NCI-H510A (cell line): Measurements from ENCODE around the gene UCMA.

Source experiments
- DNase-seq: peaks from one replicate; lab custom pipeline; 2025; lab: John Stamatoyannopoulos, UW

Gene UCMA

GRCh38 chr10:13233358-13233757 lies 816 bp downstream of the UCMA start:
- no peak for DNase-seq

DNA sequence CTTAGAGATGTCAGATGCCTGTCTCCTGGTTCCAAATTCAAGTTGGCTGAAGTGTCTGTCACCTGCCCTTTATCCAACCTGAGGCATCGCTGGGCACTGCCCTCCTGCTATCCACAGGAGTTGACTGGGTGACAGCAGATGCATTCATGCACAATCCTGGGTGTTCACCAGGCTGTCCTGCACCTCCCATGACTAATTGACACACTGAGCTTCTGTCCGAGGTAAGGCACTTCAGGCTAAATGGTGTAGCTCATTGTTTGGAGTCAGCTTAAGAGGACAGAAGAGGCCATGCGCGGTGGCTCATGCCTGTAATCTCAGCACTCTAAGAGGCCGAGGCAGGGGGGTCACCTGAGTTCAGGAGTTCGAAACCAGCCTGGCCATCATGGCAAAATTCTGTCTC lies 2.4 kb downstream of the UCMA start:
- DNase-seq: no peak

- DNase-seq: no peak
Measured at GRCh38 chr10:13231190-13231589, 3.0 kb downstream of the UCMA start.

DNA sequence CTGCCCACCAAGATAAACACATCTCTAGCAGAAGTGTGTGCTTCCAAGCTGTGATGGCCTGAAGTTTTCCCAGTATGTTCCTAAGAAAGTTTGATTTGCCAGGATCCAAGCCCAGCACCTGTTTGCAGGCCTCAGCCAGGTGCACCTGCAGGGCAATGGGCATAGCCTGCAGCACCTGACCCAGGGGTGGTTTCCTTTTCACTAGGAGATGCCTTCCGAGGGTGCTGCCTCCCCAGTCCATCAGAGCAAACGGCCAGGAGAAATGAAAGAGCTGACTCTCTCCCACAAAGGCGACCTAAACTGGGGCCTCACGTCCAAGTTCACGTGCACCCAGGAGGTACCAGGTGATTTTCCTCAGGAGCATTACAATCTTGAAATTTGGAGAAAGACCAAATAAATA lies 7.1 kb downstream of the UCMA start:
- no peak for DNase-seq

DNA sequence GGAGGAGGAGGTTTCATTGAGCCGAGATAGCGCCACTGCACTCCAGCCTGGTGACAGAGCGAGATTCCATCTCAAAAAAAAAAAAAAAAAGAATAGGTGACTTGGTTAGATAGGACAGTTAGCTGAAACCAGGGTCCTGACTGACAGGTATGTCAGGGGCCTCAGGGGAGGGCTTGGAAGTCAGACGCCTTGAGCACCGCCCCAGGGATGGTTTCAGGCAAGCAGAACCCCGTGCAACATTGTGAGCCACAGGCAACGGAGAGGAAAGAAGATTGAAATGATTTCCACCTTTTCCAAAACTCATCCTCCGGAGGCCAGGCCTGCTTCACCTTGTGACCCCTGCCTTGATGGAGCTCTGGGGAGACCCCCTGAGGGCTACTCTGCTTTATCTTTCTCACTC lies 8.6 kb downstream of the UCMA start:
- DNase-seq: no peak

GRCh38 chr10:13224210-13224995 lies 9.8 kb downstream of the UCMA start:
- DNase-seq: no peak

DNA sequence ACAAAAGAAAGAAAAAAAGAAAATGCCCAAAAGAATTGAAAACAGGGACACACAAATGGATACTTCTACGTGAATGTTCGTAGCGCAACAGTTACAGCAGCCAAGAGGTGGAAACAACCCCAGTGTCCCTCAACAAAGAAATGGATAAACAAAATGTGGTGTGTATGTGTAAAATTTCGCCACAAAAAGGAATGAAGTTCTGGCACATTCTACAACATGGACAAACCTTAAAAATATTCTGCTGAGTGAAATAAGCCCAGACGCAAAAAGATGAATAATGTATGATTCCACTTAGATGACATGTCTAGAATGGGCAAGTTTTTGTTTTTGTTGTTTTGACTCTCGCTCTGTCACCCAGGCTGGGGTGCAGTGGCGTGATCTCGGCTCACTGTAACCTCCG lies 10.9 kb downstream of the UCMA start:
- DNase-seq: no peak

DNA sequence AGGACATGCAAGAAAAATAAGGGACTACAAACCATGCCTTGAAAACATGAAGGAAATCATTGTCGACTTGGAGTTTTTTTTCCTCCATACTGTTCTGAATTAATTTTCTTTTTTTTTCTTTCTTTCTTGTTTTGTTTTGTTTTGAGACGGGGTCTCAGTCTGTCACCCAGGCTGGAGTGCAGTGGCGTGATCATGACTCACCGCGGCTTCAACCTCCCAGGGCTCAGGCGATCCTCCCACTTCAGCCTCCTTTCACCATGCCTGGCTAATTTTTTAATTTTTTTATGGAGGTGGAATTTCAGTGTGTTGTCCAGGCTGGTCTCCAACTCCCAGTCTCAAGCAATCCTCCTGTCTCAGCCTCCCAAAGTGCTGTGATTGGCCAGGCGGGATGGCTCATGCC lies 11.6 kb downstream of the UCMA start:
- DNase-seq: no peak

DNA sequence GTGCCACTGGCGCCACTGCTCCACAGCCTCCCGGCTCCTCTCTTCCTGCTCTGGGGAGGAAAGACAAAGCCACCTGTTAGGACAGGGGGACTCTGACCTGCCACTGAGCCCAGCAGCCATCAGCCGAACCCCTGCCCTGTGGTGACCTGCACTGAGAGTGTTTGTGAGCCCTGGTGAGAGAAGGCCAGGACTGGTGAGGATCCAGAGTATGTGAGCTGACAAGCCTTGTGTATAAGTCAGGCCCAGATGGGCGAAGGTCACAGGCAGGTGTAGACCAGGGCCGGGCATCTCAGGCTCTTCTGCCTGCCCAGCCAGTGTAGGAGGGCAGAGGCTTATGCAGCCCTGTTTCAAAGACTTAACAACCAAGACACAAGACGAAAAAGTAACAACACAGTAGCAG lies 12.0 kb downstream of the UCMA start:
- no peak for DNase-seq

- no peak for DNase-seq
Measured at GRCh38 chr10:13221572-13221971, 12.6 kb downstream of the UCMA start.

DNA sequence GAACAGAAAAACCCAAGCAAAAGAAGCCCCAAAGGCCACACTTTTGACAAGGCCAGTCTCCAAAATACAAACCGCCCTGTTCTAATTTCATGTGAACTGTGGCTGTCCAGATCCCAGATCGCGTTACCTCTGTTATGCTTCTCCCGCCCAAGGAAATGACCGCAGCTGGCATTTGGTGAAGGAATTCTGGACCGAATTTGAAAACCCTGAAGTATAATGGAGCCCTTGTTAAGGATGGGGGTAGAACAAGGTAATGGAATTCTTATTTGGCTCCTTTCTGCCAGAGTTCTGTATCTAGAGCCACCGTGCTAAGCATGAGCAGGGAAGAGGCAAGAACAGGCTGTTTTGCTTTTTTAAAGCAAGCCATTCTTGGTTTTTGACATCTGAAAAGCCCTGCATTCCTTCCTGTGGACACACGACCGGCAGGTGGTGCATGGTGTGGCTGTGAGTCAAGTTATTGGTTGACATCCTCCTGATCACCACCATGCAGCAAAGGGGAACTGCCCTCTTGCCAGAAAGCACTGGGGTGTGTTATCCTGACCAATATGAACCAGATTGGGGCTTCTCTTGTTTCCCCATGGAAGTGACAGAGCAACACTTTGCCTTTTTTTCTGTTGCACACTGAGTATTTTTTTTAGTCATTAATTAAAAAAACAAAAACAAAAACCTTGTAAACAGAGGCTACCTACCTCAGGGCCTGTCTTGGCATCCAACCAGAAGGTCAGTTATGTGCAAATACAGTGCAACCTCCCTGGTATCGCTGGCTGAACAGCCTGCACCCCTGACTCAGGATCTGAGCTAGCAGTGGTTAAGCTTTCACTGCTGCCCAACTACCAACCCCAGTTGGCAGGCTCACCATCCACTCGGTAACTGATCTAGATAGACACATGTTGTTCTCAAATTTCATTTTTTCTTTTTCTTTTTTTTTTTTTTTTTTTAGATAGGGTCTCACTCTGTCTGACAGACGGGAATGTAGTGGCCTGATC lies 14.2 kb downstream of the UCMA start:
- no peak for DNase-seq

- DNase-seq: no peak
Measured at GRCh38 chr10:13218878-13219277, 15.3 kb downstream of the UCMA start.

DNA sequence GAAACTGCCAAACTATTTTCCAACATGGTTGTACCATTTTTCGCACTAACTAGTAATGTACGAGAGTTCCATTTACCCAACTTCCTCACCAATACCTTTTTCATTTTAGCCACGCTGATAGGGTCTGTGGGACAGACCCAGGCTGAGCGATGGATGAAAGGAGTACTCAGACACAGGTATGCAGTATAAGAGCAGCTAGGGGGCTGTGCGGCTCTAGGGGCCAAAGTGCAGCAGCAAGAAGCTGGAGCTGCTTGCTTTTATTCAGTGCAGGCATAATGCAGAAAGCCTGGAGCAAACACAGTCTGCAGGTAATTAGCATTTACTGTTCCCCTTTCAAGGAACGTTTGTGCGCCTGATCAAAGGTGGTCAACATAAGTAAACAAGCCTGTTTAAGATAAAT lies 21.0 kb downstream of the UCMA start:
- DNase-seq: no peak

DNA sequence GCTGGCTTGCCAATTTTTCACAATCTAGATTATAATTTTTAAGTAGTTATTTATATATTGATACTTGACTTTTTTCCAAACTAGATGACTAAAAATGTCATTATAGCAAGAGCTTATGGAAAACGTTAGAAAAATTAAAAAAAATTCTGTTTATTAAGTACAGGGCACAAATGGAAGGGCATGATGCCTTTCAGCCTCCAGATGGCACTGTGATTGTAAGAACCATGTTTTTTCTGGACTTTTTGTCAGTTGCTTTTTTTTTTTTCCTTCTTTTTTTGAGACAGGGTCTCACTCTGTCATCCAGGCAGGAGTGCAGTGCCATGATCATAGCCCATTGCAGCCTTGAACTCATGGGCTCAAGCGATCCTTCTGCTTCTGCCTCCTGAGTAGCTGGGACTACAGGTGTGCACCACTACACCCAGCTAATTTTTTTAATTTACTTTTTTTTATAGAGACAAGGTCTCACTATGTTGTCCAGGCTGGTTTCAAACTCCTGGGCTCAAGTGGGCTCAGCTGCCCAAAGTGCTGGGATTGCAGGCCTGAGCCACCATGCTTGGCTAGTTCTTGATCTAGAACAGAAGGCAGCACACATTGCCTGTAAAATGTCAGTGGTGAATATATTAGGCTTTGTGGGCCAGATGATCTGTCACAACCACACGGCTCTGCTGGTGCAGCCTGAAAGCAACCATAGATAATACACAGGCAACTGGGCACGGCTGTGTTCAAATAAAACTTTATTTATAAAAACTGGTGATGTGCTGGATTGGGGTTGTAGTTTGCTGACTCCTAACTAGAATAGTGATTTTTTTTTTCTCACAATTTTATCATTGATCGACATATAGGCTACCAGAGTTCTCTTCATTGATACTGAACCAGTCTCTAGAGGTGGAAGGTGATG lies 27.4 kb downstream of the UCMA start:
- no peak for DNase-seq

- no peak for DNase-seq
Measured at GRCh38 chr10:13206091-13206490, 28.1 kb downstream of the UCMA start.

DNA sequence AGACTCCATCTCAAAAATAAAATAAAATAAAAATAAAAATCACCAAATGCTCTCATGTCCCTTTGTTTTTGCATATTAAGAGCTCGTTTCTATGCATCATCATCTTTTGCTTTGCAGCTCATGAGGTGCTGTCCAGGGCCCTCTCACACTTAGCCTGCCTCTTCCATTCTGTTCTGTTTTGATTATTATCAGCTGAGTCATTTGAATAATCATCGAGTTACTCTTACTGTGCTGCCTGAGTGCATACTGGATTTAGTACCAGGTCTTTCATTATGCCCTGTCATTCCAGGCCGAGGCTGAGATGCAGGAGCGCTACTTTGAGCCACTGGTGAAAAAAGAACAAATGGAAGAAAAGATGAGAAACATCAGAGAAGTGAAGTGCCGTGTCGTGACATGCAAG lies 33.0 kb downstream of the UCMA start:
- no peak for DNase-seq

DNA sequence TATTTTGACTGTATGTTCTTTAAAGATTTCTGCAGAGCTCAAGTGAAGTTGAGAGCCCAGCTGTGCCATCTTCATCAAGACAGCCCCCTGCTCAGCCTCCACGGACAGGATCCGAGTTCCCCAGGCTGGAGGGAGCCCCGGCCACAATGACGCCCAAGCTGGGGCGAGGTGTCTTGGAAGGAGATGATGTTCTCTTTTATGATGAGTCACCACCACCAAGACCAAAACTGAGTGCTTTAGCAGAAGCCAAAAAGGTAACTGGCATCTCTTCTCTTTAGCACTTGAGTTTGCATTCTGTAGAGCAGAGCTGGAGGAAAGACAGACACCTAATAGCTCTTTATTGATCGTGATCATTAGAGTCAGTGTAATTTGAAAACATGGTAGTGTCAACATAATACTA lies 39.2 kb downstream of the UCMA start:
- DNase-seq: no peak

DNA sequence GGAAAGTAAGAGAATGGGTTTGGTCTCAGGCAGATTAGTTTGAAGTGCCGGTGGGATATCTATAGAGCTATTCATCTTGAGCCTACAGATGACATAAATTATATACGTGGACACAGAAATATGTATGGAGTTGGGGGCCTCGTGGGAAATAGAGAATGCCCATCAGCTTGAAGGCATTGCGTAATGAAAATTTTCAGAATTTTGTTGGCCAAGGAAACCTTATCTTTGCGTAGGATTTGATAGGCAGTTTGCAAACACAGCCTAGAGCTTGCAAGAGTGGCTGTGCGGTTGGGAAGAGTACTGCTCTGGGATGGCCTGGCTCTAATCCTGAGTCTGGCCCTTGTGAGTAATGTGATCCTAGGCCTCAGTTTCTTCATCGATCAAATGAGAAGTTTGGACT lies 40.5 kb downstream of the UCMA start:
- no peak for DNase-seq

DNA sequence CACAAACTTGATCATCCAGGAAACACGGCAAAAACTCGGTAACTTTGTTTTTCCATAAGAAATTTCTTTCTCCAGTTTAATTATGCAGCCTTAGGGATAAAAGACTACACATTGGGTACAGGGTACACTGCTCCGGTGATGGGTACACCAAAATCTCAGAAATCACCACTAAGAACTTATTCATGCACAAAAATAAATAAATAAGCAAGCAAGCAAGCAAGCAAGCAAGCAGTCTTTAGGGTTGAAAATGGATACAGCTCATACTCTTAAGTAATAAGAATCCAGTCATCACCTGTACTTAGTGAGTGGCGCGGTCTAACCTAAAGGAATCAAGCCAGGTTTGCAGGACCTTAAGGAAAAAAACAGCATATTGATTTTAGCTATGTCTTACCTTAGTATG lies 42.8 kb downstream of the UCMA start:
- no peak for DNase-seq

DNA sequence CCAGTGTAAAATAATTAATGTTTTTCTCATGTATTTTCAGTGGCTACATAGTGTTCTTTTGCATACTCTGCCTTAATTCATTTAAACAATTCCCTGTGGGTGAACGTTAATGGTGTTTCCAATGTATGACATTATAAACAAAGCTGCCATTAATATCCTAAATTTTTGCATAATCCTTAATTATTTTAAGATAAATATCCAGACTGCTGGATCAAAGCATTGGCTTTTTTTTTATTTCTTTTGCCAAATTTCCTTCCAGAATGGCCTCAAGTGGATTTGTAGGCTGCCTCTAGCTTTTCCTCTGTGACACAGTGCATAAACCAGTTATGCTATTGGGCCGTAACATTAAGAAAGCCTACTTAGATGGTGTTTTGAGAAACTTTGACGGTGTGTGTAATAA lies 43.4 kb downstream of the UCMA start:
- DNase-seq: no peak

- no peak for DNase-seq
Measured at GRCh38 chr10:13189961-13190360, 44.2 kb downstream of the UCMA start.

DNA sequence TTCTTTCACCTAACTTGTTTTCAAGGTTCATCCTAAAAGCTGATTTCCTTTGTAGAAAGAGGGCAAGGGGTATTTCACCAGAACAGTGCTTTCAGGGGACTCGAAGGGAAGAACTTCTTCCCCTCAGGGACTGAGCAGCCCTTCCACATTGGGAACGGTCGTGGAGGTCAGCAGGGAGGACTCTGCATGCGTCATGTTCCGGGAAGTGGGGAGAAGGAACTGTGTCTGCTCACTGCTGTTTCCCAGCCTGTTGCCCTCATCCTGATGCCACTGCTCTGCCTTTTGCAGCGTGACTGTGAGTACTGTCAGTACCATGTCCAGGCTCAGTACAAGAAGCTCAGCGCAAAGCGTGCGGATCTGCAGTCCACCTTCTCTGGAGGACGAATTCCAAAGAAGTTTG lies 45.6 kb downstream of the UCMA start:
- DNase-seq: no peak
